HL-60/S4 treated with retinoic acid at 250 ng/mL for 4 days and 3 days (cell line): ENCODE measurements around the gene GDPD2.
"Not testable (repeated sequence)": the region's sequence is repeated elsewhere in the genome, so short reads cannot be mapped to it uniquely, and the experiment has no call there.

ENCODE experiments used
- in situ Hi-C: fragments of 300-500 bp; cut with MboI; formaldehyde crosslinking; loops from 2 replicates; pipeline ENCODE4 v1.7.0; 2022; ENCODE audit warnings: low sequenced_read_pairs

Gene GDPD2

GRCh38 chrX:70422851-70423341, at the start of gene GDPD2:
GDPD2 (plus strand) TSS chrX:70423314; CDS start chrX:70424985, 1,671 bp downstream.
- in situ Hi-C loops: no loop called here

GRCh38 chrX:70386235-70386634, 36.9 kb upstream of the GDPD2 start:
- in situ Hi-C loops: no loop called here

- in situ Hi-C loops: no loop called here
Observed at GRCh38 chrX:70398899-70399298, 24.2 kb upstream of the GDPD2 start.

GRCh38 chrX:70400181-70400580, 22.9 kb upstream of the GDPD2 start:
- in situ Hi-C loops: not testable (repeated sequence)

GRCh38 chrX:70402721-70403120, 20.4 kb upstream of the GDPD2 start:
- in situ Hi-C loops: no loop called here

GRCh38 chrX:70405003-70405402, 18.1 kb upstream of the GDPD2 start:
- in situ Hi-C loops: no loop called here

- in situ Hi-C loops: no loop called here
Observed at GRCh38 chrX:70410921-70411320, 12.2 kb upstream of the GDPD2 start.

GRCh38 chrX:70411475-70411874, 11.6 kb upstream of the GDPD2 start:
- in situ Hi-C loops: no loop called here

- in situ Hi-C loops: no loop called here
Observed at GRCh38 chrX:70421618-70422017, 1.5 kb upstream of the GDPD2 start.

GRCh38 chrX:70423936-70424675, 992 bp downstream of the GDPD2 start:
- in situ Hi-C loops: no loop called here

GRCh38 chrX:70424801-70425200, 1.7 kb downstream of the GDPD2 start:
- in situ Hi-C loops: no loop called here

- in situ Hi-C loops: no loop called here
Observed at GRCh38 chrX:70426286-70427278, 3.5 kb downstream of the GDPD2 start.

GRCh38 chrX:70427365-70427764, 4.3 kb downstream of the GDPD2 start:
- in situ Hi-C loops: no loop called here

GRCh38 chrX:70429759-70430158, 6.6 kb downstream of the GDPD2 start:
- in situ Hi-C loops: no loop called here

- in situ Hi-C loops: no loop called here
Observed at GRCh38 chrX:70432936-70433847, 10.1 kb downstream of the GDPD2 start.

- in situ Hi-C loops: no loop called here
Observed at GRCh38 chrX:70433848-70434351, 10.8 kb downstream of the GDPD2 start.

- in situ Hi-C loops: no loop called here
Observed at GRCh38 chrX:70434352-70434866, 11.3 kb downstream of the GDPD2 start.

GRCh38 chrX:70434914-70435586, 11.9 kb downstream of the GDPD2 start:
- in situ Hi-C loops: no loop called here

GRCh38 chrX:70436343-70436742, 13.2 kb downstream of the GDPD2 start:
- in situ Hi-C loops: no loop called here

- in situ Hi-C loops: no loop called here
Observed at GRCh38 chrX:70437011-70437410, 13.9 kb downstream of the GDPD2 start.
